ENCODE results near the gene FAM222A. TPM values are rescaled to one million over a fixed set of nuclear protein-coding genes. Genes with fewer than 3 reads are reported as not detected.

The FAM222A gene
- total and polyA plus RNA-seq, 2 of the 8 experiments (the other 6 are each of a cell fraction or from before 2014, with no cell fraction given), result 0.94 to 1.1 TPM

GRCh38 chr12:109772622-109773321 lies 59.1 kb downstream of the FAM222A start (continued):
- TF ChIP-seq CHD7 (IDR thresholded peaks at IDR 0.05; ENCODE audit: insufficient replicate concordance, low read length) (no peak), SP2 (IDR thresholded peaks at IDR 0.05; ENCODE audit: low read length) (no peak), GTF2F1 (IDR thresholded peaks at IDR 0.05; ENCODE audit: borderline replicate concordance, low read depth, low read length) (no peak), RAD21 (IDR thresholded peaks at IDR 0.05 in 1 of 2, conservative IDR thresholded peaks at IDR 0.05 in 1 of 2; ENCODE audit: low read depth in 2 of 2, low read length in 2 of 2) (no peak)
